Keratinocyte (primary cell): Measurements from ENCODE around the gene ATP5PF.

ENCODE experiments used
- CTCF ChIP-seq, 3 experiments: IDR thresholded peaks in 1 of 3; conservative IDR thresholded peaks in 1 of 3; optimal IDR thresholded peaks in 1 of 3; 2 replicates in 2 of 3; 3 replicates in 1 of 3; pipeline versions ENCODE3 to v1.5.1; 2011; ENCODE audit warnings: low read length in 3 of 3, mild to moderate bottlenecking in 3 of 3, moderate library complexity in 2 of 3, control low read depth in 1 of 3, inconsistent platforms in 1 of 3; ENCODE audit not compliant: insufficient read depth in 2 of 3; ENCODE audit errors: extremely low read depth in 1 of 3
- EZH2 ChIP-seq: IDR thresholded peaks from one replicate; pipeline ENCODE4 v1.6.1; 2012; ENCODE audit warnings: inconsistent platforms, mild to moderate bottlenecking, low read length, moderate library complexity

DNA sequence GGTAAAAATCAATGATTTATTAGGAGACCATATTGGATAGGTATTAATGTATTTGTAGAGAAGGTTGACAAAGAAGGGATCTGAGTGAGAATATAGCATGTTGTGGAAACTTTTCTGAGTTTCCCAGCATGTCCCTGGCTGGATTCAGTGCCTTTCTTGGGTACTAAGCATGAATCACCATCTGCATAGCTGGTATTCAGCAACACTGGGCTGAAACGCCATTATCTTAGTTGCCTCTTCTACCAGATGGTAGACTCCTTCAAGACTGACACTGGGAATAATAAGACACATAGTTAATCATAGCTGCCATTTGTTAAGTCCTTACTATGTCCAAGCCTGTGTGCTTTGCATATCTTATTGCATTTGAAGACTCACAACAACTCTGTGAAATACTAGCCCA lies 45.5 kb downstream of the ATP5PF start:
- no peak for TF ChIP-seq CTCF (optimal IDR thresholded peaks at IDR 0.05 in 1 of 3, IDR thresholded peaks at IDR 0.05 in 1 of 3, conservative IDR thresholded peaks at IDR 0.05 in 1 of 3; ENCODE audit: extremely low read depth in 1 of 3, insufficient read depth in 2 of 3, low read length in 3 of 3)
- TF ChIP-seq EZH2 = no peak
